ENCODE data around the gene PKMYT1. TPM values are rescaled to one million over a fixed set of nuclear protein-coding genes. Genes with fewer than 3 reads are reported as not detected.
"Not testable (repeated sequence)": the region's sequence is repeated elsewhere in the genome, so short reads cannot be mapped to it uniquely, and the experiment has no call there.

The PKMYT1 gene
- total RNA-seq, 2 donors from 2014 or later: 88.5 to 101 TPM

DNA sequence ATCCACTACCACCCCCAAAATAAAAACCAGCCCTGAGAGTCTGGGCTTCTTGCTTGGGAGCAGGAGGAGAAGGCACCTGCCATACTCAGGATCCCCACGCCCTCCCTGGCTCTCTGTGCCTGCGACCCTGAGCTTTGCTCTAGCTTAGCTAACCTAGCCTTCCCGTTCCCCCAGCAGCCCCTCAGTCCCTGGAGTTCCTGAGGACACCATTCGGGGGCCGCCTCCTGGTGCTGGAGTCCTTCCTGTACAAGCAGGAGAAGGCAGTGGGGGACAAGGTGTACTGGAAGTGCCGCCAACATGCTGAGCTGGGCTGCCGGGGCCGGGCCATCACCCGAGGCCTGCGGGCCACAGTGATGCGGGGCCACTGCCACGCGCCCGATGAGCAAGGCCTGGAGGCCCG lies 50.0 kb downstream of the PKMYT1 start:
- Histone ChIP-seq H3K4me1 (ENCODE audit: control insufficient read depth, insufficient read depth, low read length) (peaks cover 6% of the 10 kb centered on the region), H3K9ac (ENCODE audit: extremely low read depth, low read length, poor library complexity, severe bottlenecking) (no peak overlapping the region), H3K36me3 (ENCODE audit: control insufficient read depth, insufficient read depth, low read length) (peaks cover 9% of the 10 kb centered on the region), H3K9me3 (ENCODE audit: control insufficient read depth, low read length) (peaks cover 9% of the 10 kb centered on the region), H3K27me3 (ENCODE audit: control insufficient read depth, insufficient read depth, low read length, poor library complexity, severe bottlenecking) (no peaks in the 10 kb centered on the region), H3K4me3 (ENCODE audit: low read length) (no peak overlapping the region), H3K27ac (ENCODE audit: low read depth, low read length) (no peak overlapping the region)
- Mint-ChIP-seq H3K36me3 (ENCODE audit: low read depth) (peaks cover 22% of the 10 kb centered on the region), H3K9me3 (peaks cover 12% of the 10 kb centered on the region), H3K27ac (no peak overlapping the region), H3K4me3 (no peak overlapping the region), H3K27me3 (ENCODE audit: insufficient read depth) (no peaks in the 10 kb centered on the region), H3K4me1 (peaks cover 19% of the 10 kb centered on the region)
- WGBS, 2 experiments (ENCODE audit: insufficient coverage in 1 of 2, insufficient read length in 1 of 2): 96 to 98% methylated on average over 9 to 15 of the region's 15 CpGs
- DNase-seq: no peak
- no peak for TF ChIP-seq CTCF (conservative IDR thresholded peaks at IDR 0.05)

GRCh38 chr16:2929693-2930092 lies 50.6 kb downstream of the PKMYT1 start:
- 94% methylated on average over 12 to 14 of the region's 14 CpGs for WGBS, 2 experiments (ENCODE audit: insufficient coverage in 1 of 2, insufficient read length in 1 of 2)
- Mint-ChIP-seq H3K27me3 (ENCODE audit: insufficient read depth) (no peaks in the 10 kb centered on the region), H3K4me1 (peaks cover 19% of the 10 kb centered on the region), H3K27ac (no peak overlapping the region), H3K36me3 (ENCODE audit: low read depth) (peaks cover 22% of the 10 kb centered on the region), H3K4me3 (no peak overlapping the region), H3K9me3 (peaks cover 12% of the 10 kb centered on the region)
- no peak for DNase-seq
- no peak overlapping the region for H3K4me3 ChIP-seq (ENCODE audit: low read length)
- no peaks in the 10 kb centered on the region for H3K27me3 ChIP-seq (ENCODE audit: control insufficient read depth, insufficient read depth, low read length, poor library complexity, severe bottlenecking)
- TF ChIP-seq CTCF (conservative IDR thresholded peaks at IDR 0.05): no peak
- no peak overlapping the region for H3K9ac ChIP-seq (ENCODE audit: extremely low read depth, low read length, poor library complexity, severe bottlenecking)
- peaks cover 9% of the 10 kb centered on the region for H3K36me3 ChIP-seq (ENCODE audit: control insufficient read depth, insufficient read depth, low read length)
- H3K9me3 ChIP-seq (ENCODE audit: control insufficient read depth, low read length): peaks cover 9% of the 10 kb centered on the region
- H3K27ac ChIP-seq (ENCODE audit: low read depth, low read length): no peak overlapping the region
- peaks cover 6% of the 10 kb centered on the region for H3K4me1 ChIP-seq (ENCODE audit: control insufficient read depth, insufficient read depth, low read length)

DNA sequence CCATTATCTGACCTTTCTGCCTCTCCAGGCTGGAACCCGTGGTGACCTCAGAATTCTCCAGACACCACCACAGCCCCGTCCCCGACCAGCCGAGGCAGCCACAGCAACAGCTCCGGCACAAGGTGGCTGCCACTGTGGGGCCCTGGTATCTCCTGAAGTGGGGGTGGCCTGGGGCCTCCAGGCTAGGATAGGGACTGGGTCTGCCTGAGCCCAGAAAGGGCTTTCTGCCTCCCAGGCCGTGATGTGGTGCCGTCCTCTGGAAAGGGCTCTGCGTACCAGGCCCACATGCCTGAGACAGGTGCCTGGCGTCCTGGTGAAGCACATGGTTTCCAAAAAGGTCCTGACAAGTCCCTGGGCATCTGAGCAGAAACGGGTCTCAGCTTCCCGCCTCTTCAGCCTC lies 51.5 kb downstream of the PKMYT1 start:
- WGBS, 2 experiments (ENCODE audit: insufficient coverage in 1 of 2, insufficient read length in 1 of 2): 93 to 97% methylated on average over 6 to 11 of the region's 11 CpGs
- peaks cover 19% of the 10 kb centered on the region for H3K4me1 Mint-ChIP-seq

GRCh38 chr16:2928151-2928550 lies 52.1 kb downstream of the PKMYT1 start:
- Mint-ChIP-seq H3K27ac (peak overlapping the region; percentile 92), H3K36me3 (ENCODE audit: low read depth) (peaks cover 14% of the 10 kb centered on the region), H3K4me1 (peaks cover 19% of the 10 kb centered on the region), H3K4me3 (peak overlapping the region; percentile 15), H3K9me3 (peaks cover 12% of the 10 kb centered on the region)
- peak; percentile 73 for DNase-seq
- not testable (repeated sequence) for H3K36me3 ChIP-seq (ENCODE audit: control insufficient read depth, insufficient read depth, low read length); H3K27me3 ChIP-seq (ENCODE audit: control insufficient read depth, insufficient read depth, low read length, poor library complexity, severe bottlenecking); H3K27ac ChIP-seq (ENCODE audit: low read depth, low read length); H3K27me3 Mint-ChIP-seq (ENCODE audit: insufficient read depth); H3K4me1 ChIP-seq (ENCODE audit: control insufficient read depth, insufficient read depth, low read length); H3K9me3 ChIP-seq (ENCODE audit: control insufficient read depth, low read length)
- 70 to 72% methylated on average over 3 to 4 of the region's 4 CpGs for WGBS, 2 experiments (ENCODE audit: insufficient coverage in 1 of 2, insufficient read length in 1 of 2)
- H3K4me3 ChIP-seq (ENCODE audit: low read length): peak overlapping the region; percentile 50
- H3K9ac ChIP-seq (ENCODE audit: extremely low read depth, low read length, poor library complexity, severe bottlenecking): peak overlapping the region; percentile 53

More for the DNA sequence above, 51.5 kb downstream of the PKMYT1 start:
- no peak overlapping the region for H3K4me3 ChIP-seq (ENCODE audit: low read length)
- no peak for TF ChIP-seq CTCF (conservative IDR thresholded peaks at IDR 0.05)
- peaks cover 14% of the 10 kb centered on the region for H3K36me3 Mint-ChIP-seq (ENCODE audit: low read depth)
- peaks cover 9% of the 10 kb centered on the region for H3K9me3 ChIP-seq (ENCODE audit: control insufficient read depth, low read length)
- H3K36me3 ChIP-seq (ENCODE audit: control insufficient read depth, insufficient read depth, low read length): peaks cover 9% of the 10 kb centered on the region
- H3K4me1 ChIP-seq (ENCODE audit: control insufficient read depth, insufficient read depth, low read length): peaks cover 6% of the 10 kb centered on the region
- H3K9me3 Mint-ChIP-seq: peaks cover 12% of the 10 kb centered on the region
- DNase-seq: no peak
- peak overlapping the region; percentile 92 for H3K27ac Mint-ChIP-seq
- peak overlapping the region; percentile 15 for H3K4me3 Mint-ChIP-seq
- peak overlapping the region; percentile 49 for H3K27ac ChIP-seq (ENCODE audit: low read depth, low read length)
- H3K9ac ChIP-seq (ENCODE audit: extremely low read depth, low read length, poor library complexity, severe bottlenecking): peak overlapping the region; percentile 53
- H3K27me3 Mint-ChIP-seq (ENCODE audit: insufficient read depth): no peaks in the 10 kb centered on the region
- no peaks in the 10 kb centered on the region for H3K27me3 ChIP-seq (ENCODE audit: control insufficient read depth, insufficient read depth, low read length, poor library complexity, severe bottlenecking)
